SK-N-MC (cell line): ENCODE data around the gene FZD1.

Experiments
- EZH2 ChIP-seq: fragments of 200-600 bp; sonication (generic); IDR thresholded peaks from one replicate; pipeline ENCODE4 v1.6.1; 2017; ENCODE audit warnings: antibody characterized with exemption
- POLR2AphosphoS5 ChIP-seq: IDR thresholded peaks from 2 replicates; pipeline ENCODE4 v1.6.1; 2012; ENCODE audit warnings: mild to moderate bottlenecking, low read depth, low read length, borderline replicate concordance

GRCh38 chr7:91297939-91298338 lies 33.7 kb downstream of the FZD1 start:
- no peak for TF ChIP-seq POLR2AphosphoS5
- TF ChIP-seq EZH2: no peak
